ENCODE measurements around the gene RRAGC.
"Not testable (repeated sequence)": the region's sequence is repeated elsewhere in the genome, so short reads cannot be mapped to it uniquely, and the experiment has no call there.

Gene RRAGC

DNA sequence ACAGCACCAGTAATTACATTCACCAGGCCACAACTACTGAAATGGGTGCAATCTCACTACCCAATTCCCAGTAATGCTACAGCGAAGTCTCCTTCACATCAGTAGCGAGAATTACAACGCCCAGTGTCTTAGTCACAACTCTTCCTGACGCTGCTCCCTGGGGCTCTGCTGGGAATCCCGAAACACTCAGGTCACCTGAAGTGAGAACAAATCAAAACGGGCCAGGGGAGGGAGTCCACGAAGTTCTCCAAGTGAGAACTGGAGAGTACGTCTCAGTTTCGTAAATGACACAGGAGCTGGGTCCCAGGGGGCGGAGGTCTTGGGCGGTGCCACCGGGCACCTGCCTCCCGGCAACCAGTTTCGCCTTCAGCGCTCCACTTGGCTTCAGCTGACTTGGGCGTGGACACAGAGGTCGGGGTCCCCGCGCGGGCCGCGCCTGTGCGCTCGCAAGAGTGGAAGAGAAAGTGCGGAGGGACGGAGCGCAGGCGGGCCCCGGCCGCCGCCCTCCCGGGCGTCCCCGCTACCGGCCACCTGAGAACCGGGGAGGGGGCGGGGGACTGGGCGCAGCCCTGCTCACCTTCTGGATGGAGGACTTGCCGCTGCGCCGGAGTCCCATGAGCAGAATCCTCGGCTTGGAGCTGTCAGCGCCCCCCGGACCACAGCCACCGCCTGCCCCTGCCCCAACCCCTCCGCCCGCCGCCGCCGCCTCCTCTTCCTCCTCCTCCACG lies 575 bp downstream of the RRAGC start:
- DNase-seq, result peak; percentile 60 to 85

DNA sequence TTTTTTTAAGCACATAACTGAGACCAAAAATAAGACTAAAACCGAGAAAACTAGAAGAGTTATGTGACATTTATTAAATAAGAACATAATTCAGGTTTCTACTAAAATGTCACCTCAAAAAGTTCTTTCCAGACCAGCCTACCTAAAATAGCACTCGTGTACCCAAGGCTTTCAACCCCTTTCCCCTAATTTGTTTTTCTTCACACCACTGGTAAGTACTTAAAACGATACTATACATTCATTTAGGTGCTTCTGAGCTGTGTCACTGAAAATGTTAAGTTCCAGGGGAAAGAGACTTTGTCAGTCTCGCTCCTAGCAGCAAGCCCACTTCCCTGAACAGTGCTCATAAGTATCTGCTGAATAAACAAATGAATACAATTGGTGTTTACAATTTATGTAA lies 6.8 kb downstream of the RRAGC start:
- DNase-seq, result no peak

DNA sequence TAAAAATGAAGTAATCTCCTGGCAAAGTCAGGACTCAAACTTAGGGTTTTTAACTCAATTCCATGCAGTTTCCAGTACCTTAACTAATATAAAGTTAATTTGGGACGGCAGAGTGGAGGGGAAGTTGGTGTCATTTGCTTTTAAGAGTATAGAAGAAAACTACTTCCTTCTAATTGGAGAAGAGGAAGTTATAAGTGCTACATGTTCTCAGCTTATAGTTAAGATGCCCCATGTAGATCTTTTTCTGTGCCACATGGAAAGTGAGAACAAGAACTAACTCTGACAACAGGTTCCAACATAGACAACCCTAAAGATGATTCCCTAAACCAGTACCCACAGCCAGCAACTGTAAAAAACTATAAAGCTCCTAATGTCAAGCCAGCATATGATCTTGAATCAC lies 11.5 kb downstream of the RRAGC start:
- no peak for DNase-seq

DNA sequence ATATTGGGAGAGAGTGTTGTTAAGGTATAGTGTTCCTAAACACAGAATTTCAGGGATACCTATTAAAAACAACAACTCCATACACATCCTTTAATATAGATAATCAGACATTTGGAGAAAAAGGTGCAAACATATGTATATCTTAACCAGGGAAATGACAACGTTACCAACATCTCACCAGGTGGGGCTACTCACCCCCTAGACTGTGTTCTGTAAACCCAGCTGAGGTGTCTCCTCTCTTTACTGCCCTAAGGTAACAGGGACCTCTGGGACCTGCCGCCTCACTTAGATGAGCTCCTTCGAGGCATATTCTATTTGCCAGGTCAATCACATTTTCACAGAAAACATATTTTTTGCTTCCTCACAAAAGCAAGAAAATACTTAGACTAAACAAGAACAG lies 13.4 kb downstream of the RRAGC start:
- DNase-seq, result no peak

DNA sequence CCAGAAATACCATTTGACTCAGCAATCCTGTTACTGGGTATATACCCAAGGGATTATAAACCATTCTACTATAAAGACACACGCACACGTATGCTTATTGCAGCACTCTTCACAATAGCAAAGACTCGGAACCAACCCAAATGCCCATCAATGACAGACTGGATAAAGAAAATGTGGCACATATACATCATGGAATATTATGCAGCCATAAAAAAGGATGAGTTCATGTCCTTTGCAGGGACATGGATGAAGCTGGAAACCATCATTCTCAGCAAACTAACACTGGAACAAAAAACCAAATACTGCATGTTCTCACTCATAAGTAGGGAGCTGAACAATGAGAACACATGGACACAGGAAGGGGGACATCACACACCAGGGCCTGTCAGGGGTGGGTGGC lies 14.5 kb downstream of the RRAGC start:
- DNase-seq, result not testable (repeated sequence)

DNA sequence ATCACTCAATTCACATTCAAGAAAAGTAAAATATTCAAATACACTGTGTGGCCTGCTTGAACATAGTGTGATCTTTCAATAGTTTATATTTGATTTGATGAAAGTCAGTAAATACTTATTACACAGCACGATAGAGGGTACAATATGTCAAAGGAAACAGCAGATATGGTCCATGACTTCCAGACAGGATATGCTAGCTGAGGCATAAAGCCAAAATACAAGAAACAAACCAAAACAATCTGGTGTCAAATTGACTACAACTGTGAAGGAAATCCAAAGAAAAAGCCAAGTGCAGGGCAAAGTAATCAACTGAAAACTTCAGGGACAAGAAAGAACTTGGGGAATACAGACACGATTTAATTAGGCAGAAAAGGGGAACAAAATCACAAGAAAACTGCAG lies 19.3 kb downstream of the RRAGC start:
- DNase-seq, result no peak

DNA sequence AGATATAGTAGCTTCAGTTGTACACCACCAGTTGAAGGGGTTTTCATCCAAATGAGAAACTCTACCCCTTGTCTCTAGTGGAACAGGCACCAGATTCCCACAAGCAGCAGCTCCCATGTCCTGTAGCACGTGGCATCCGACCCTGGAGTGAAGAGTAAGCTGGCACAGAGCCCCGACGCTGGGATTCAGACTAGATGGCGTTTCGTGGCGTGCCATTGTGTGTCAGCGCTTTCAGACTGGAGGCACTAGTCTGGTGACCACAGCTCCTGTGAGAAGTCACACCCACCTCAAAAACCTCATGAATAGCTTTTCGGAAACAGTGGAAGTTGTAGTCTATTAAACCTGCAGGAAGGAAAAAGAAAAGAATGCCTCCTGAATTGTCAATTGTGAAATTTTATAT lies 20.2 kb downstream of the RRAGC start:
- DNase-seq, result no peak

DNA sequence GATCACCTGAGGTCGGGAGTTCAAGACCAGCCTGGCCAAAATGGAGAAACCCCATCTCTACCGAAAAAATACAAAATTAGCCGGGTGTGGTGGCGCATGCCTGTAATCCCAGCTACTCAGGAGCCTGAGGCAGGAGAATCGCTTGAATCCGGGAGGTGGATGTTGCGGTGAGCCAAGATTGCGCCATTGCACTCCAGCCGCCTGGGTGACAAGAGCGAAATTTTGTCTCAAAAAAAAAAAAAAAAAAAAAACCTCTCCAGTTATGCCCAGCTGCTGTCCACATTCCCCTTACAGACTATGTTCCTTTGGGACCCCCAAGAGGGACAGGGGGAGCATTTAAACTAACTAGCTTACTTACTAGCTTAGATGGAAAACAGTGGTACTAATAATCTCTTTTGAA lies 23.3 kb downstream of the RRAGC start:
- not testable (repeated sequence) for DNase-seq

DNA sequence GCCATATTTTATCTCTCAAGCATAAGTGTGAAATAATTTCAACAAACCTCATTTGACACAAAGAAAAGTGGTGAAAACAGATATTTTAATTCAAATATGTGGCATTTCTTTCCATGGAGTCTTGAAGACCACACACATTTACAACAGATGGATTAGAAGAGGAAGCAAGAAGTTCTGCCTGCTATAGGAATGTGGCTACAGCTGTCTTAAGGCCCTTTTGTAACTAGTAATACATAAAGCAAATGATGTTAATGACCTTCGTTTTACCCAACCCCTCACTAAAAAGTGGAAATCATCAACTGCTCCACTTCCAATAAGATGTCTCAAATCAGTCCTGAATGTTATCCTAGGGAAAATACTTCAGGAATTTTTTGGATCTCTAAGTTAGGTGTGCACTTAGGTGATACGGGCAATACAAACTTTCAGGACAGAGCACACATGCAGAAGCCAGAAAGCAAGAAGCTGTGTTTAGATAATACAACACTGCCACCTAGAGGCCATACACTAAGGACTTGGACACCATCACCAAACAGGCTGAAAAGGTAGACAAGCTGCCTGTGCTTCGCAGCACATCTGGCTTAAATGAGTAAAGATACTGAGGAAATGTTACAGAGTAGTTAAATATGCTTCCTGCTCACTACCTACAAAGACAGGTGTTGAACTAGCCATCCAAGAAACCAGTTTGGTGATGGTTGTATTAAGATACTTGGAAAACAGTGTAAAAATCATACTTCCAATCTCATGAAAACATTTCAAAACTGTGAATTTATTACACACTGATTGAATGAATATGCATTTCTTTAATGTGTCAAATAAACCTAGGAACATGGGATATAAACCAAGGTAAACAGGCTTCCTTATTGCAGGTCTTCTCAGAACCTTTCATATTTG lies 24.4 kb downstream of the RRAGC start:
- peak; percentile 88 to 96 for DNase-seq

DNA sequence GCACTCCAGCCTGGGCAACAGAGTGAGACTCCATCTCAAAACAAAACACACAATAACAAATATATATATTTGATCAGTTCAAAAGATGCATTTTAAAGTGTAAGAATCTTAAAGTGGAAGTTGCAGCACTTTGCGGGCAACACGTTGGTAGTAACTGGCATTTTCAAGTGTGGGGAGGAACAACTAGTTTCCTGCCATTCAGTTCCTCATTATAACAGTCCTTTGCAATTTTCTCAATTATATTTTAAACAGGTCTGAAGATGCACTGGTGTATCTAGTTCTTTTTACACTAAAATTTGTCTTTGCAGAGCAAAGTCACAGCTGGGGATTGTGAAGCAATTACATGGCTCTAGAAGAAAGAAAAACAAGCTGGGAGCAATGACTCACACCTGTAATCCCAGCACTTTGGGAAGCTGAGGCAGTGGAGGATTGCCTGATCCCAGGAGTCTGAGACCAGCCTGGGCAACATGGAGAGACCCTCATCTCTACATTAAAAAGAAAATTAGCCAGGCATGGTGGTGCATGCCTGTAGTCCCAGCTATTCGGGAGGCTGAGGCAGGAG lies 25.3 kb downstream of the RRAGC start:
- DNase-seq, result no peak

DNA sequence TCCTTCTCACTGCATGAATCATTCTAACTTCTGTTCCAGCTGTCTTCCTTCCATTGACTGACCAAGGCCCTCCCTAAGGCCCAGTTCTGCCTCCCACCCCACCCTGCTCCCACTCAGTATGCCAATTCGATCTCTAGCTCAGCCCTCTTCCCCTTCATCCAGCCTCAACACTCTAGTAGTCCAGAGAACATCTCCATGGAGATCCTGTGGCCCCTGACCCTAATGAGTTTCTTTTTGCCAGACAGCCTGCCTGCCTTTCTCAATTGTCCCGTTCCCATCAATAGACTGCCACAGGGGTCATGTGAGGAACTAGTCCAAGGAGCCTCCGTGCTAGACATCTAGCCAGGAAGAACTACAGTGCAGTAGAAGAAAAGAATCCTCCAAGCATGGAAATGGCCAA lies 26.4 kb downstream of the RRAGC start:
- peak in 1 of 2 experiments; percentile 60 for DNase-seq

DNA sequence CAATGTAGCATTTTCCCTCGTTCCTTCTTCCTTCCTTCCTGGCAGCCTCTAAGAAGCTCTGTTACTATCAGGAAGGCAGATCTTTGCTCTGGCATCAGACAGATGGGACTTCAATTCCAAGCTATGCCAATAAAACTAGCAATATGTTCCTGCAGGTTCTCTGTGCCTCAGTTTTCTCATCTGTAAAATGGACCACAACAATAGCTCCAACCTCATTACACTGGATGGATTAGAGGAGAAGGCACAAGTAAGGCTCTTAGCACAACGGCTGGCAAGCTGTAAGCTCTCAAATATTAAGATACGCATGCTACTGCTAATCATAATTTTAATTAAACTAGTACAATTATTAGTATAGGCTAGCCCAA lies 27.2 kb downstream of the RRAGC start:
- no peak for DNase-seq

DNA sequence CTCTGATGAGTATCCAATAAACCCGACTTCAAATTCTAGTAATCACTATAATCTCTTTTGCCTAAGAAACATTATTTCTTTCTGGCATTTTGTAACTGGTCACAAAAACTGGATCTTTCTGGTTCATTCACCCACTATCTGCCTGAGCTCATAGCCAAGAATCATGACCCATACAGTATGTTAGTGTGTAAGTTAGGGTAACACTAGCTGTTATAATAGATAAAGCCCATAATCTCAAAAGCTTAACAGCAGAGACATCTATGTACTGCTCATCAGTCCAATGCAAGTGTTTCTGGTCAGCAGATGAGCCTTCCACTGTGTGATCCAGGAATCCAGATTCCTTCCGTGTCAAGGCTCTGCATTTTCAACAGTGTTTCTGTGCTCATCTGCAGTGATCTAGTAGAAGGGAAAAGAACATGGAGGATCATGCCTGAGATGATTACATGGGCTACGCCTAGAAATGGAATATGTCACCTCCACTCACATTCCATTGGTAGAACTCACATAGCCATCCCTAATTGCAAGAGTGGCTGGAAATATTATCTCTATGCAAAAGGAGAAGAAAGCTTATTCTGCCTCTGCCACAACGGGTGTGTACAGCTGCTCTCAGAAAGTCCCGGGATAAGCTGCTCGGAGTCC lies 27.7 kb downstream of the RRAGC start:
- DNase-seq, result no peak

DNA sequence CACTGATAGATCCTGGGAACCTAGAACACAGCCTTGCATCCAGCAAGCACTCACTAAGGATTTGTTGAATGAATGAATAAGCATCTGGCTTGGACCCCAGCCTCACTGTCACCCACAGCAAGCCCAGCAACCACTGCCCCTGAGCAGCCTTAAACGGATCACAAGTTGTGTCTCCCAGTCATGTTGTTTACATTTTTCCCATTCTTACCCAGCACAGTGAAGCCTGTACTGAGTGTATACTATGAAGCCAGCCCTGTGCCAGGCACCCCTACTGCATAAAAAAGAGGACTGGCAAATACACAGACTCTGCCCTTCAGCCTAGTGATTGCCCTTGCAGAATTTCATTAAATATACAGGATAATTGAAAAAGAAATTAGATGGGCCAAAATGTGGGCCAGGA lies 30.2 kb downstream of the RRAGC start:
- DNase-seq, result no peak

DNA sequence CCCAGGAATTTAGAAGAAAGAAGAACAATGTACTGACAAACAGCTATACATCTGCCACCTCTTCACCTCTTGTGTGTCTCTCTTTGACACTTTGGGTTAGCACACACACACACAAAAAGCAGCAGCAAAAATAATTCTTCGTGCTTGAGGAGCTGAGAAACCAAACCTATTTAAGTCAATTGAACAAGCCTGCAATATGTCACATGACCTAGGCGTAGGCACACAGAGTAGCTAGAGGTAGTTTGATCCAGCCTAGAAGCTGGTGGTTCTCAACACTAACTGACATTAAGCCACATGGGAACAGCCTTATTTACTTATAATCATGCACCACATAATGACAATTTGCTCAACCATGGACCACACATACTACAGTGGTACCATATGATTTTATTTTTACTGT lies 32.3 kb downstream of the RRAGC start:
- peak; percentile 50 to 57 for DNase-seq

DNA sequence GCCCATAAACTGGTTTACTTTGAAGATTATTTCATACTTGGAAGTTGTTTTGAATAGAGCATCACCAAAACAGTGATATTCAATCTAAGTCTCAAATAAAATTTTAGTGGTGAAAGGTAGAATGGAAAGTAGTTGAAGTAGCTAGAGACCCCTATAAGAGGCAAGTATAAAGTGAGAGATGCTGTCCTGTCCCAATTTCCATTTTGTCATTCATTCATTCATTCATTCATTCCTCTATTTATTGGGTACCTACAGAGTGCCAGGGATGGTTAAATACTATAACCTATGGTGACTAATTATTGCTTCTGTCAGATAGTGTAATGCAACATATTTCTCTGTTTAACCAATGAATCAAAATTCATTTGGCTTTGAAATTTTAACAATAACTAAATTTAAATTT lies 32.7 kb downstream of the RRAGC start:
- no peak for DNase-seq

DNA sequence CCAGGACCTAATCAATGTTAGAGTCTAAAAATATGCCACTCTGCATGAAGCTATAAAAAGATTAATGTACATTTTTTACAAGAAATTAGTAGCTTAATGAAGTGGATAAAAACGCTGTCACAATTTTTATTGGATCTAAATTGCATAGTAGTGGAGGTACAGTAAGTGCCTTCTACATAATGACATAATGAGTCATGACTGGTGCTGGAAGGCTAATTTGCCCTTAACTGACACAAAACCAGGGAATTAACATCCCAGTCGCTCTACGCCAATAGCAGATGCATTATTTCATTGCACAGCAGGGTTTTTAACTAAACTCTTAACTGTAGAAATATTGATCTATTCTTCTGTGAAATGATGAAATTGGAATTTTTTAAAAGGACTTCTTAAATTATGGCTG lies 33.3 kb downstream of the RRAGC start:
- DNase-seq, result no peak

DNA sequence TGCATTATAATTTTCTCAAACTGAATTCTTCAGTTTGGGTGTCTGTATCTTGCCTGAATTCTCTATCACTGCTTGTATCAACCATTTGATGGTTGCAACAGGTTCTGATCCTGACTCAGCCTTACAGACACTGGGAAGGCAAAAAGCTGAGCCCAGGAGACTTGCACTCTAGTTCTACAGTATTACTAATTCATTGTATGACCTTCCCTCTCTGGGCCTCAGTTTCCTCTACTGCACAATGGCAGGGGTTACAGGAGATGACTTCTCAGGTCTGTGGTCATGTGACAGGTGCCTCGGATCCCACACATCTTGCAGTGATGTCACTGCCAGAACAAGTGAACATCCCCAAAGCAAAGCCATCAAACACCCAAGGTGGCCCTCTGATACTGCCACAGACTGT lies 38.7 kb downstream of the RRAGC start:
- no peak for DNase-seq

DNA sequence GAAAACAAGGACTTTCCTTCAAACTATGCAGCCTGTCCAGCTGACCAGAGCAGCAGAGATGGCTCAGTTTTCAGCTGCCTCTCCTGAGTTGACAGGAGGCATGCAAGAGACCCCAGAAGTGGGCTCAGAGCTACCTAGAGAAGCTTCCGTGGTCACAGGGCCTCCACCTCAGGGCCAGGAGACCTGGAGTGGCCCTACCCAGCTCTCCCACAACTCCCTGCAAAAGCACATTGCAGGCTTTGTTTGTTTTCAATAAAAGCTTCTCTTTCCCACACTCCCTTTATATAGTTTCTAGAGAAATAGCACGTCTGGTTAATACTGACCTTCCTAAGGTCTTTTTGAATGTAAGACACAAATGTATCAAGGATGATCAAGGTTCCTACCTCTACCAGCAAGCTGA lies 40.1 kb downstream of the RRAGC start:
- no peak for DNase-seq

DNA sequence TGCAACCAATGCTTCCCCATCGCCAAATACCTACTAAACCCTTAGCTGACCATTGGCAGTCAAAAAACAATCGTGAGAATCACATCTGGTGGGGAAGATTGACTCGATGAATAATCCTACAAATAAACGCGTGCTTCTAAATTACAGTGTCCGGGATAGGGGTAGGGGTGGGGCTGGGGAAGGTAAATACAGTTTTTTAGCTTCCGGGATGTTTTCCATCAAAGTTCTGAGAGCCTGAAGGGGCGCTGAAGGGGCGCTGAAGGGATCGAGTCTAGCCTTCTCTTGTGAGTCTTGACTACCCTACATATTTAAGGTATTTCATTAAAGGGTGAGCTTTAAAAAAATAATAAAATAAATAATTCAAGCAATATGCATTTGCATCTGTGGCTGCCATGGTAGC lies 40.5 kb downstream of the RRAGC start:
- no peak for DNase-seq

DNA sequence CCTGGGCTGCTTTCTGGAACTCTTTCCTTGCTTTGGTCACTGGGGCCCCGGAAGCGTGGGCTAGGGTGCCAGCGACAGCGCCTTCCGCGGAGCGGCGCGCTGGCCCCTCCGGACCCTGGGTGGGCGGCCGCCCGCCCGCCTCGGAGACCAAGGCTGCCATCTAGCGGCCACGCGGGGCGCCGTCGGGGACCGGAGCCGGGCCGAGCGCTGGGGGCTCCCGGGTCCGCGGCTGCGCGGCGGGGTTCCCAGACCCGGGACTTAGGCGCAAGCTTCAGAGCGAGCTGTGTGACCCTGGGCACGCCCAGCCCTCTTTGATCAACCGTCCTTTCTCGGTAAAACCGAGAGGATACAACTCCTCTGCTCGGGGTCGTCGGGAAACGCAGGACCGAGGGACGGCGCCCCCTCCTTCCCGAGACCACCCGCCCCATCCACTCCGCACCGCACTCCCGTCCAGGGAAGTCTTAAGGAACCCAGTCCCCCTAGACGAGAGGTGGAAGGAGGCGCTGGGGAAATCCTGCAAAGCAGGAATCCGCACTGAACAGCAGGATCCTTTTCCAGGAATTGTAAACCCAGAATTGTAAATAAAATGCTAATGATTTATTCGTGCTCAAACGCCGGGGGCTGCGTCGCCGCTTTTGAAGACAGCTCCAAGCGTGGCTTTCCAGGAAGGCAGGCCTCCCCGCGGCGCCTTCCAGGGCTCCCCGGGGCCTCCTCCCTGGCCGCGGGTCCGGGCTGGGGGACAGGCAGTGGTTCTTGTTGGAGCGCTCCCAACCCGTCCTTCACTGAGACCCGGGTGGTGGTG lies 41.2 kb downstream of the RRAGC start:
- DNase-seq, result peak in 1 of 2 experiments; percentile 86

DNA sequence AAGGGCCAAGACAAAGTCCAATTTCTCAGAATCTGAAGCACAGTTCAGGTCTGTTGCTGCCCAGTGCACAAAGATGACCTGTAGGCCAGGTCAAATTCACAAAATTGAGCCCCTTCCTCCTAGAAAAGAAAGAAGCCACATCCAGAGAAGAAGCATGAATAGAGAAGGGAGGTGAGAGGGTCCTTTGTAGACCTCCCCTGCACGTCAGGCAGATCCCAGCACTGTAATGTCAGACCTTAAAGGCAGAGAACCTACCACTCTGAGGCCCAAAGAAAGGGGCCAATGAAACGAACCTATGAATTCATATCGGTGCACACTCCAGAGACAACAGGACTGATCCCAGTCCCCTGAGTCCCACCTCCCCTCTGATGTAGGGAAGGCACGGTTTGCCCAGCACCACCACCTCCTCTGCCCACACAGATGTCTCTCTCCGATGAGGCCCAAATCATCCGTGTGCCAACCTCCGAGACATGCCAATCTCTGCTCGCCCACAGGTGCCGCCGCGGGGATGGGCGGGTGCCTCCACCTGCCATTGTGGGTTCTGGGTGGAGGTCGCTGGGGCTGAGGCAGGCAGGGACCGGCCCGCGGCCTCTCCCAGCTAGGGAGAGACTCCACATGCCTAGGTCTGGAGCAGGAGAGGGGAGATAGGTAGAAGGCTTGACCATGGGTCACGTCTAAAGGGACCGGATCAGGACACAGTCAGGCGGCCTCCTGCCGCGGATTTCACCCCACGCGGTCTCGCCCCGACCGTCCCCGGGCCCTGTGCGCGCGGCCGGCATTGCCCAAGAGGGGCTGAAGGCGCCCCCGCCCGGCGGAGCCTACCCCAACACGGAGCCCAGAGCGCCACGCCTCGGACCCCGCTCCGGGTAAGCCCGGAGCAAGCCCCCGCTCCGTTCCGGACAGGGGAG lies 42.1 kb downstream of the RRAGC start:
- no peak for DNase-seq

Measured in NCI-H526 (cell line).